HPDE6-E6E7 (cell line): ENCODE data around the gene TWNK.
A peak's percentile ranks its signal among the peaks of the same experiment; 100 is the strongest.

ENCODE experiments used
- DNase-seq: peaks from one replicate; pipeline ENCODE4 v3.0.0; 2011; ENCODE audit warnings: missing footprints; ENCODE audit errors: extremely low spot score

TWNK gene

GRCh38 chr10:100986952-100987684, at the start of gene TWNK, which contains the start of gene MRPL43:
TWNK (plus strand) TSS chr10:100987543; CDS start chr10:100988211, 668 bp downstream.
MRPL43 (minus strand) TSS chr10:100987497; CDS start chr10:100987443, 54 bp downstream.
- peak; percentile 81 for DNase-seq

GRCh38 chr10:100939763-100940344, 47.5 kb upstream of the TWNK start:
- DNase-seq = no peak

GRCh38 chr10:100942229-100942628, 45.1 kb upstream of the TWNK start:
- DNase-seq = no peak

GRCh38 chr10:100943508-100943907, 43.8 kb upstream of the TWNK start:
- DNase-seq = no peak

- no peak for DNase-seq
Observed at GRCh38 chr10:100945754-100946153, 41.6 kb upstream of the TWNK start.

- no peak for DNase-seq
Observed at GRCh38 chr10:100948916-100949315, 38.4 kb upstream of the TWNK start.

GRCh38 chr10:100960251-100960650, 27.1 kb upstream of the TWNK start:
- no peak for DNase-seq

- no peak for DNase-seq
Observed at GRCh38 chr10:100962351-100963080, 24.8 kb upstream of the TWNK start.

- DNase-seq = no peak
Observed at GRCh38 chr10:100963826-100964225, 23.5 kb upstream of the TWNK start.

GRCh38 chr10:100965820-100966219, 21.5 kb upstream of the TWNK start:
- no peak for DNase-seq

GRCh38 chr10:100966887-100967286, 20.5 kb upstream of the TWNK start:
- DNase-seq = no peak

GRCh38 chr10:100967332-100967731, 20.0 kb upstream of the TWNK start:
- DNase-seq = no peak

- no peak for DNase-seq
Observed at GRCh38 chr10:100968062-100968736, 19.1 kb upstream of the TWNK start.

- no peak for DNase-seq
Observed at GRCh38 chr10:100968863-100969186, 18.5 kb upstream of the TWNK start.

- peak; percentile 44 for DNase-seq
Observed at GRCh38 chr10:100969187-100970075, 17.9 kb upstream of the TWNK start, which contains the start of gene SEMA4G. SEMA4G (plus strand) TSS chr10:100969504; CDS start chr10:100972913, 3,409 bp downstream.

- DNase-seq = no peak
Observed at GRCh38 chr10:100970076-100970913, 17.0 kb upstream of the TWNK start.

GRCh38 chr10:100970914-100971811, 16.2 kb upstream of the TWNK start:
- DNase-seq = no peak

- no peak for DNase-seq
Observed at GRCh38 chr10:100972115-100972903, 15.0 kb upstream of the TWNK start.
